ENCODE data around the gene MNAT1. TPM values are rescaled to one million over a fixed set of nuclear protein-coding genes. Genes with fewer than 3 reads are reported as not detected.

MNAT1 gene
- total and polyA plus RNA-seq, 2 experiments from 2014 or later = 51.6 to 85.0 TPM

- no peak overlapping the region for H3K27ac Mint-ChIP-seq
- H3K4me3 Mint-ChIP-seq = no peak overlapping the region
- no peaks in the 10 kb centered on the region for H3K9me3 Mint-ChIP-seq
- H4K20me1 ChIP-seq (replicated peaks; ENCODE audit: insufficient read depth) = peaks cover 3% of the 10 kb centered on the region
- H3K4me1 Mint-ChIP-seq = peaks cover 8% of the 10 kb centered on the region
- H3K4me2 ChIP-seq = peak overlapping the region; percentile 86; the same call in 1 of the 2 replicates
- TF ChIP-seq JUNB (IDR thresholded peaks at IDR 0.05; ENCODE audit: unreplicated experiment) (no peak), CTCF (conservative IDR thresholded peaks at IDR 0.05; ENCODE audit: low read depth in 2 of 2) (no peak), ZNF331 (CRISPR knock-in tag; IDR thresholded peaks at IDR 0.05; ENCODE audit: low read depth) (no peak), REST (IDR thresholded peaks at IDR 0.05; ENCODE audit: unreplicated experiment) (no peak), EZH2 (IDR thresholded peaks at IDR 0.05; ENCODE audit: low read depth, unreplicated experiment) (no peak), STAT1 (IDR thresholded peaks at IDR 0.05; ENCODE audit: unreplicated experiment) (no peak), NANOG (IDR thresholded peaks at IDR 0.05; ENCODE audit: borderline replicate concordance) (no peak), CREB1 (CRISPR knock-in tag; IDR thresholded peaks at IDR 0.05; ENCODE audit: low read depth) (no peak), EZH2phosphoT487 (IDR thresholded peaks at IDR 0.05; ENCODE audit: unreplicated experiment) (no peak), ZNF462 (CRISPR knock-in tag; IDR thresholded peaks at IDR 0.05) (no peak), ZNF114 (CRISPR knock-in tag; IDR thresholded peaks at IDR 0.05) (no peak), POLR2AphosphoS5 (IDR thresholded peaks at IDR 0.05; ENCODE audit: low read depth) (no peak)
- peaks cover 9% of the 10 kb centered on the region for H3K4me1 ChIP-seq (ENCODE audit: insufficient read depth)
- ATAC-seq = no peak
- no peaks in the 10 kb centered on the region for H3F3A ChIP-seq (replicated peaks; ENCODE audit: low read depth)
- H3K27me3 ChIP-seq (ENCODE audit: insufficient read depth) = no peaks in the 10 kb centered on the region
- DNase-seq (ENCODE audit: low spot score) = peak; percentile 37
- peaks cover 4% of the 10 kb centered on the region for H3K27me3 Mint-ChIP-seq (ENCODE audit: insufficient read depth, low read depth, poor library complexity)
- no peaks in the 10 kb centered on the region for H3K36me3 Mint-ChIP-seq (ENCODE audit: low read depth)
- peak overlapping the region; percentile 80; the same call in 1 of the 2 replicates for H3K4me3 ChIP-seq
- H2AFZ ChIP-seq = no peak overlapping the region
- H3K79me2 ChIP-seq (replicated peaks; ENCODE audit: insufficient read depth) = peaks cover 68% of the 10 kb centered on the region
- no peaks in the 10 kb centered on the region for H3K9me2 ChIP-seq (ENCODE audit: insufficient read depth)
- H3K27ac ChIP-seq (ENCODE audit: low read depth) = no peak overlapping the region
- H3K36me3 ChIP-seq (ENCODE audit: insufficient read depth) = no peaks in the 10 kb centered on the region
These were observed 1.9 kb downstream of the MNAT1 start for GRCh38 chr14:60736494-60736893.
